HL-60 (cell line): ENCODE measurements around the gene CHRNA4.

ENCODE experiments used
- GABPA ChIP-seq: IDR thresholded peaks from 2 replicates; pipeline ENCODE4 v1.6.1; 2012; ENCODE audit warnings: low read depth
- POLR2AphosphoS5 ChIP-seq: IDR thresholded peaks from 2 replicates; pipeline ENCODE4 v1.6.1; 2012; ENCODE audit warnings: low read depth
- REST ChIP-seq: IDR thresholded peaks from 2 replicates; pipeline ENCODE4 v1.6.1; 2012; ENCODE audit warnings: low read depth; ENCODE audit not compliant: insufficient replicate concordance
- SPI1 ChIP-seq: IDR thresholded peaks from 2 replicates; pipeline ENCODE4 v1.6.1; 2012; ENCODE audit warnings: low read depth, mild to moderate bottlenecking, borderline replicate concordance
- TF ChIP-seq, protein P1 (sequence below): IDR thresholded peaks from one replicate; pipeline ENCODE4 v1.5.1; 2011; ENCODE audit warnings: low read length, control low read depth, inconsistent platforms; ENCODE audit not compliant: insufficient read depth

DNA sequence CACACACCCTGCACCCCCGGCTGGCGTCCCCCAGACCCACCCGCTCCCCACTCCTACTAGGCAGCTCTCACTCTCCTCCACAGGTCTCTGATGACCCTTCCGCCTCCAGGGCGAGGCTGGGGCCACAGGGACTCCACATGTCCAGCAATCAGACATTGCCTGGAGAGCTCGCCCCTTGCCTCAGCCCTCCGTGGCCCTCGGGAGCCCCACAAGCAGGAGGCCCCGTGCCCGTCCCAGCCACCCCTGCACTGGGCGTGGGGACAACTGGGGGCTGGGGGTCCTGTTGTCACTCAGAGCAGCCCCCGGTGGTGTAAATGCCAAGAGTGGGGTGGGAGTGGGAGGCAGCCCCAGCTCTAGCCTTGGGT, 66.6 kb downstream of the CHRNA4 start:
- TF ChIP-seq, protein P1, sequence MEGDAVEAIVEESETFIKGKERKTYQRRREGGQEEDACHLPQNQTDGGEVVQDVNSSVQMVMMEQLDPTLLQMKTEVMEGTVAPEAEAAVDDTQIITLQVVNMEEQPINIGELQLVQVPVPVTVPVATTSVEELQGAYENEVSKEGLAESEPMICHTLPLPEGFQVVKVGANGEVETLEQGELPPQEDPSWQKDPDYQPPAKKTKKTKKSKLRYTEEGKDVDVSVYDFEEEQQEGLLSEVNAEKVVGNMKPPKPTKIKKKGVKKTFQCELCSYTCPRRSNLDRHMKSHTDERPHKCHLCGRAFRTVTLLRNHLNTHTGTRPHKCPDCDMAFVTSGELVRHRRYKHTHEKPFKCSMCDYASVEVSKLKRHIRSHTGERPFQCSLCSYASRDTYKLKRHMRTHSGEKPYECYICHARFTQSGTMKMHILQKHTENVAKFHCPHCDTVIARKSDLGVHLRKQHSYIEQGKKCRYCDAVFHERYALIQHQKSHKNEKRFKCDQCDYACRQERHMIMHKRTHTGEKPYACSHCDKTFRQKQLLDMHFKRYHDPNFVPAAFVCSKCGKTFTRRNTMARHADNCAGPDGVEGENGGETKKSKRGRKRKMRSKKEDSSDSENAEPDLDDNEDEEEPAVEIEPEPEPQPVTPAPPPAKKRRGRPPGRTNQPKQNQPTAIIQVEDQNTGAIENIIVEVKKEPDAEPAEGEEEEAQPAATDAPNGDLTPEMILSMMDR: no peak
- TF ChIP-seq REST (no peak), POLR2AphosphoS5 (no peak), GABPA (no peak), SPI1 (no peak)
